Measurements from ENCODE around the gene GDE1. TPM values are rescaled to one million over a fixed set of nuclear protein-coding genes. Genes with fewer than 3 reads are reported as not detected.
"Not testable (repeated sequence)": the region's sequence is repeated elsewhere in the genome, so short reads cannot be mapped to it uniquely, and the experiment has no call there.

The GDE1 gene, protein sequence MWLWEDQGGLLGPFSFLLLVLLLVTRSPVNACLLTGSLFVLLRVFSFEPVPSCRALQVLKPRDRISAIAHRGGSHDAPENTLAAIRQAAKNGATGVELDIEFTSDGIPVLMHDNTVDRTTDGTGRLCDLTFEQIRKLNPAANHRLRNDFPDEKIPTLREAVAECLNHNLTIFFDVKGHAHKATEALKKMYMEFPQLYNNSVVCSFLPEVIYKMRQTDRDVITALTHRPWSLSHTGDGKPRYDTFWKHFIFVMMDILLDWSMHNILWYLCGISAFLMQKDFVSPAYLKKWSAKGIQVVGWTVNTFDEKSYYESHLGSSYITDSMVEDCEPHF
- total RNA-seq, result 10 to 100 TPM; 26.1 to 28.1 (median 26.2) TPM

DNA sequence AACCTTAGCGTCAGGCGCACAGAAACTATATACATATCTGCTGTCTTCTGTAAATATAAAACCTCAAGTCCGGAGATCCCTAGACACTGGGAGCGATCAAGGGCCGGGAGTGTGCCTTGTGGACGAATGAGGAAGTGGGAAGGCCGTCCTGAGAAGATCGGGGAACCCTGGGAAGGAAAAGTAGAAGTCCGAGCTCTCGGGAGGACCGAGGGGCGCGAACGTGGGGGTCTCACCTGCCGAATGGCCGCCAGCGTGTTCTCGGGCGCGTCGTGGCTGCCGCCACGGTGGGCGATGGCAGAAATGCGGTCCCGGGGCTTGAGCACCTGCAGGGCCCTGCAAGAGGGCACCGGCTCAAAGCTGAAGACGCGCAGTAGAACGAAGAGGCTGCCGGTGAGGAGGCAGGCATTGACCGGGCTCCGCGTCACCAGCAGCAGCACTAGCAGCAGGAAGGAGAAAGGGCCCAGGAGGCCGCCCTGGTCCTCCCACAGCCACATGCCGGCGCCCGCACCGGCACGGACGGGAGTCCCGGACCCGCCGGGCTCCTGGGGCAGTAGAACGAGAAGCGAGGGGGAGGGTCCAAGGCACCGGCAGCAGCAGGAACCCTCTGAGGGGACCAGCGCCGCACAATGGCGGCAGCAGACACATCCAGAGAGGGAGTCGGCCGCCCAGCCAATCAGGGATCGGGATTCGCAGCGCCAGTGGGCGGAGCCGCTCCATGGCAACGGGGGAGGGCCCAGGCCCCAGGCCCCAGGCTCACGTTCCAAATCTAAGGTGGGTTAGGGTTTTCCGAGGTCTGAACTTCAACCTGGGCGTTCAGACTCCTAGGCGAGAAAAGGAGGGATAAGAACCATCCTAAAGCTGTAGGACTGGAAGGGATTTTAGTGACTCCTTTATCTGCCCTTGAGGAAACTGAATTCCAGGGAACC lies at the start of gene GDE1:
Gene GDE1 (minus strand): TSS at position 628 of the 926 bp plus-strand sequence. CDS start 134 bp downstream, at position 494.
- H3K27me3 Mint-ChIP-seq (ENCODE audit: low read depth), result no peaks in the 10 kb centered on the region
- peaks cover 58% of the 10 kb centered on the region for H3K4me1 Mint-ChIP-seq (ENCODE audit: low read depth)
- peak; percentile 94 for DNase-seq
- no peaks in the 10 kb centered on the region for H3K9me3 Mint-ChIP-seq
- peaks cover 6% of the 10 kb centered on the region for H3K36me3 Mint-ChIP-seq (ENCODE audit: insufficient read depth)
- ATAC-seq, result peak; percentile 83 to 85
- peak within 1 kb of the TSS; percentile 97 for H3K4me3 Mint-ChIP-seq

DNA sequence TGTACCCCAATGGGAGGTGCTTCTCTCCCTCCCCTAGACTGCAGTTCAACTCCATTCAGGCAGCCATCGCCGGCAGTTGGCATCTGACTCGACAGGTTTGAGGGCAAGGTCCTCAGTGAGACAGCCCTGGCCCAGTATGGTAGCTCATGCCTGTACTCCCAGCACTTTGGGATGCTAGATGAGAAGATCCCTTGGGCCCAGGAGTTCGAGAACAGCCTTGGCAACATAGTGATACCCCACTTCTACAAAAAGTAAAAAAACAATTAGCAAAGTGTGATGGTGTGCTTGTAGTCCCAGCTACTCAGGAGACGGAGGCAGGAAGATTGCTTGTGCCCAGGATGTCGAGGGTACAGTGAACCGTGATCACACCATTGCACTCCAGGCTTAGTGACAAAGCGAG lies 45.7 kb upstream of the GDE1 start:
- ATAC-seq, result no peak
- Mint-ChIP-seq H3K27me3 (ENCODE audit: low read depth) (no peaks in the 10 kb centered on the region), H3K9me3 (peaks cover 5% of the 10 kb centered on the region), H3K4me1 (ENCODE audit: low read depth) (no peaks in the 10 kb centered on the region), H3K4me3 (no peak overlapping the region), H3K36me3 (ENCODE audit: insufficient read depth) (peaks cover 29% of the 10 kb centered on the region)
- DNase-seq, result no peak

DNA sequence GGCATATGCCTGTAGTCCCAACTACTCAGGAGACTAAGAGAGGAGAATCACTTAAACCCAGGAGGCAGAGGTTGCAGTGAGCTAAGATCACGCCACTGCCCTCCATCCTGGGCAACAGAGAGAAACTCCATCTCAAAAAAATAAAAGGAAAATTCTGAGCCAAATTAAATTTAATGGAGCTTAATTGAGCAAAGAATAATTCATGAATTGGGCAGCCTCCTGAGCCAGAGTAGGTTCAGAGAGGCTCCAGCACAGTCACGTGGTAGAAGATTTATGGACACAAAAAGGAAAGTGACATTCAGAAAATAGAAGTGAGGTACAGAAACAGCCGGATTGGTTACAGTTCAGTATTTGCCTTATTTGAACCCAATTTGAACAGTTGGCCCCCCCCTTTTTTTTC lies 44.5 kb upstream of the GDE1 start:
- peaks cover 2% of the 10 kb centered on the region for H3K4me1 Mint-ChIP-seq (ENCODE audit: low read depth)
- H3K4me3 Mint-ChIP-seq, result no peak overlapping the region
- no peak for ATAC-seq
- peaks cover 5% of the 10 kb centered on the region for H3K9me3 Mint-ChIP-seq
- H3K27me3 Mint-ChIP-seq (ENCODE audit: low read depth), result no peaks in the 10 kb centered on the region
- peaks cover 29% of the 10 kb centered on the region for H3K36me3 Mint-ChIP-seq (ENCODE audit: insufficient read depth)
- no peak for DNase-seq

DNA sequence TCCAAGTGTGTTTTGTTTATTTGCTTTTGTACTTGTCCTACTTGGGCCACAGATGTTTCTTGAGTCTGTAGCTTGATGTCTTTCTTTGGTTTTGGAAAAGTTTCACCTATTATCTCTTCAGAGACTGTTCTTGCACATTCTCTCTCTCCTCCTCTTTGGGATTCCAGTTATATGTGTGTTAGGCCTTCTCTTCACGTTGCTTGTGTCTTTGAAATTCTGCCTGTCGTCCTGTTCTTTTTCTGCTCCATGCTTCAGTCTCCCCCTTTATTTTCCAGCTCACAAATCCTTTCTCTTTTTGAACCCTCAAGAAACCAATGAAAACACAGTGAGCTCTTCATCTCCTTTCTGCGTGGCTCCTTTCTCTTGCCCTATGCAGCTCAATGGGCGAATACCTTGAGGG lies 41.5 kb upstream of the GDE1 start:
- DNase-seq, result no peak
- no peak for ATAC-seq
- Mint-ChIP-seq H3K36me3 (ENCODE audit: insufficient read depth) (peaks cover 16% of the 10 kb centered on the region), H3K9me3 (peaks cover 5% of the 10 kb centered on the region), H3K4me3 (no peak overlapping the region), H3K4me1 (ENCODE audit: low read depth) (peaks cover 3% of the 10 kb centered on the region), H3K27me3 (ENCODE audit: low read depth) (no peaks in the 10 kb centered on the region)

- peaks cover 13% of the 10 kb centered on the region for H3K4me1 Mint-ChIP-seq (ENCODE audit: low read depth)
- DNase-seq, result no peak
- ATAC-seq, result no peak
- H3K9me3 Mint-ChIP-seq, result peaks cover 5% of the 10 kb centered on the region
- H3K27me3 Mint-ChIP-seq (ENCODE audit: low read depth), result no peaks in the 10 kb centered on the region
- H3K4me3 Mint-ChIP-seq, result no peak overlapping the region
- H3K36me3 Mint-ChIP-seq (ENCODE audit: insufficient read depth), result peaks cover 6% of the 10 kb centered on the region
Observed at GRCh38 chr16:19560078-19560477, 38.2 kb upstream of the GDE1 start.

DNA sequence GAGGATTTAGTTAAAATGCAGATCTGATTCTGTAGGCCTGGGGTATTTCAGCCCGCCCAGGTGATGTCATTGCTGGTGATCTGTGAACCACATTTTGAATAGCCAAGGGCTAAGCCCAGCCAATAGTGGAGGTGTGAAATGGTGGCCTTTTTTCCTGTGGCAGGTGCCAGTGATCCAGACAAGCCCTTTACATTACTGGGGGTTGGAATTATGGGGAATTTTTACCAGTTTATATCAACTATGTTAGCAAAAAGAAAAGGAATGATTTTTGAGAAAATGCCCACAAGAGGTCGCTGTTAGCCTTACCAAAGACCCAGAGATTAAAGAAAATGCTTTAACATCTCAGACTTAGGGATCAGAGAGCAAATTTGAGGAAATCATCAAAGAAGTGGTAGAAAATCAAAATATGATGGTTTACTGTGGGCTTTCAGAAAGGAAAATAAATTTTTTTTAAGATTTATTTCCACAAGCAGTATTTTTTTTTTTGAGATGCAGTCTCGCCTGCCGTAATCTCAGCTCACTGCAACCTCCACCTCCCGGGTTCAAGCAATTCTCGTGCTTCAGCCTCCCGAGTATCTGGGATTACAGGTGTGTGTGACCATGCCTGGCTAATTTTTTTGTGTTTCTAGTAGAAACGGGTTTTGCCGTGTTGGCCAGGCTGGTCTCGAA lies 37.5 kb upstream of the GDE1 start:
- Mint-ChIP-seq H3K4me3 (no peak overlapping the region), H3K27me3 (ENCODE audit: low read depth) (no peaks in the 10 kb centered on the region), H3K4me1 (ENCODE audit: low read depth) (peaks cover 18% of the 10 kb centered on the region), H3K9me3 (peaks cover 5% of the 10 kb centered on the region), H3K36me3 (ENCODE audit: insufficient read depth) (peaks cover 6% of the 10 kb centered on the region)
- no peak for ATAC-seq
- no peak for DNase-seq

DNA sequence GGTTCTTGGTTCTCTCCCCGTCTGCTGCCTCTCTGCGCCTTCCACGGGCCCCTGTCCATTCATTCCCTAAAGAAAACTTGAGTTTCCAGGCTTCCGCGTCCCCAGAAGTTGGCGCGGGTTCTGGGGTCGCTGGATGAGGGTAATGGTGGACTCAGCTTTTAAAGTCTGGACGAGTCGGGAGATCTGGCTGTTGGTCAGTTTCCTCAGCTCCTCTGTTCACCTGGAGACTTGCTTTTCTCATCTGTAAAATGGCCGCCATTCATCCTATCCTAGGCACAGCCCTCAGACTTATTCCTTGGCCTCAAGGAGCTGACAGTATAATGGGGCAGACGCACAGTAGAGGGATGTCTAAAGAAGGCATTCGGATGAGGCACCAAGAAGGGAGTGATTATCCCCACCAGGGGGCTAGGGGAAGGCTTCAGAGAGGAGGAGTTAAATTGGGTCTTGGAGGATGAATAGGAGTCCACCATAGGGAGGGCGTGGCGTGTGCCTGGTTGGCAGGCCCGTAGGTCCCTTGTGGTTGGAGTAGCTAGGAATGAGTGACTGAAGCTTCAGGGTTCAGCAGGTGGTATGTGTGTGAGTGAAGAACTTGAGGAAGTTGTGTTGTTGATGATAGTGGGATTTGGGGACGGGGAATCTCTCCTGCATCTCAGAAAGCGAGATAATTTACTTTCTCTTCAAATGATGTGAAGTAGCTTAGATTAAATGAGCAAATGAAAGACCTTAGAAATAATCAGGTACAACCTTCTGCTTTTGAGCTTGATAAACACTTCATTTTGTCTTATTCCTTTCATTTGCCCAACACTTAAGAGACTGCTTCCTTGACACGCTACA lies 34.3 kb upstream of the GDE1 start:
- Mint-ChIP-seq H3K36me3 (ENCODE audit: insufficient read depth) (no peaks in the 10 kb centered on the region), H3K4me3 (peak overlapping the region; percentile 88), H3K4me1 (ENCODE audit: low read depth) (peaks cover 18% of the 10 kb centered on the region), H3K9me3 (no peaks in the 10 kb centered on the region), H3K27me3 (ENCODE audit: low read depth) (no peaks in the 10 kb centered on the region)
- DNase-seq (peak; percentile 5), ATAC-seq (peak in 1 of 2 donors; percentile 0)

DNA sequence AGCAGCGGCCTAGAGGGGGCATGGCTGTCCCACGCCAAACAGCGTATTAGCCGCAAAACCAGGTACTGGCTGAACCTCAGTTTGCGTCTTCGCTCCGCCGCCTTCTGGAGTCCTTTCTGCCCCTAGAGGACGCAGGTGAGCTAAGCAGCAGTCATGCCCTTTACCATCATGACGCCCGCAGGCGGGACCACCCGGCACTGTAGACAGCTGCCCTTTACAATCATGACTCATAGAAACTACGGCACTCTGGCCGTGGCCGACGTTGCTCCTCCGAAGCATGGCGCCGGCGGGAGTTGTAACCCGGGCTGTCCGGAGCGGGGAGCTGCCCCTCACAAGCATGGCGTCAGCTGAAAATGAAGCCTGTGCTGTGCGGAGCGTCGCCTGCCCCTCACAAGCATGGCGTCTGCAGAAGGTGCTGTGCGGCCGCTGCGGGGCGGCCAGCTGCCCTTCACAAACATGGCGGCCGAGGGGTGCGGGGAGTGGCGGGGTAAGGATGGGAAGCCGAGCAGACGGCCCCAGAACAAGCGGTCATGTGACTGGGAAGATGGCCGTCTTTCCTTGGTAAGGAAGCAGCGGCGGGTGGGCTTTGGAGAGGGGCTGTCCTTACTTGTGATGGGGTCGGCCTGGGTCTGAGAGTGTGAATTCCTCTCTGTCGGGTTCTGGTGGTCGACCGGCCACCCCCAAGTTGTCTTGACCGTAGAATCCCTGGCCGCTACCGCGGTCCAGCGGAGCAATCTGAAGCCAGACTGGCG lies 33.5 kb upstream of the GDE1 start, which contains the start of gene VPS35L:
Gene VPS35L (plus strand): TSS at position 518 of the 752 bp plus-strand sequence. CDS start 27 bp downstream, at position 545.
- Mint-ChIP-seq H3K9me3 (no peaks in the 10 kb centered on the region), H3K4me1 (ENCODE audit: low read depth) (peaks cover 18% of the 10 kb centered on the region), H3K36me3 (ENCODE audit: insufficient read depth) (no peaks in the 10 kb centered on the region), H3K4me3 (peak within 1 kb of the TSS; percentile 88), H3K27me3 (ENCODE audit: low read depth) (no peaks in the 10 kb centered on the region)
- ATAC-seq (peak; percentile 98), DNase-seq (peak; percentile 97)

GRCh38 chr16:19549673-19550072 lies 27.8 kb upstream of the GDE1 start:
- no peaks in the 10 kb centered on the region for H3K9me3 Mint-ChIP-seq
- no peak for ATAC-seq

GRCh38 chr16:19548144-19548543 lies 26.2 kb upstream of the GDE1 start:
- Mint-ChIP-seq H3K4me3 (no peak overlapping the region), H3K4me1 (ENCODE audit: low read depth) (no peaks in the 10 kb centered on the region), H3K36me3 (ENCODE audit: insufficient read depth) (peaks cover 12% of the 10 kb centered on the region), H3K27me3 (ENCODE audit: low read depth) (no peaks in the 10 kb centered on the region), H3K9me3 (no peaks in the 10 kb centered on the region)
- ATAC-seq, result no peak
- no peak for DNase-seq

More at GRCh38 chr16:19549673-19550072, 27.8 kb upstream of the GDE1 start:
- H3K4me1 Mint-ChIP-seq (ENCODE audit: low read depth), result peaks cover 4% of the 10 kb centered on the region
- H3K27me3 Mint-ChIP-seq (ENCODE audit: low read depth), result no peaks in the 10 kb centered on the region
- H3K36me3 Mint-ChIP-seq (ENCODE audit: insufficient read depth), result no peaks in the 10 kb centered on the region
- no peak for DNase-seq
- H3K4me3 Mint-ChIP-seq, result no peak overlapping the region

DNA sequence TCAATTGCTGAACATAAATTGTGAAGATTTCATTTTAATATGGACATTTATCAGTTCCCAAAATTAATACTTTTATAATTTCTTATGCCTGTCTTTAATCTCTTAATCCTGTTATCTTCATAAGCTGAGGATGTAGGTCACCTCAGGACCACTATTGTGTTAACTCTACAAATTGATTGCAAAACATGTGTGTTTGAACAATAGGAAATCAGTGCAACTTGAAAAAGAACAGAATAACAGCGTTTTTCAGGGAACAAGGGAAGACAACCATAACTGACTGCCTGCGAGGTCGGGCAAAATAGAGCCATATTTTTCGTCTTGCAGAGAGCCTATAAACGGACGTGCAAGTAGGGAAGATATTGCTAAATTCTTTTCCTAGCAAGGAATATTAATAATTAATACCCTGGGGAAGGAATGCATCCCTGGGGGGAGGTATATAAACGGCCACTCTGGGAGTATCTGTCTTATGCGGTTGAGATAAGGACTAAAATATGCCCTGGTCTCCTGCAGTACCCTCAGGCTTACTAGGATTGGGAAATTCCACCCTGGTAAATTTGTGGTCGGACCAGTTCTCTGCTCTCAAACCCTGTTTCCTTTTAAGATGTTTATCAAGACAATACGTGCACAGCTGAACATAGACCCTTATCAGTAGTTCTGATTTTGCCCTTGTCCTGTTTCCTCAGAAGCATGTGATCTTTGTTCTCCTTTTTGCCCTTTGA lies 21.5 kb upstream of the GDE1 start:
- not testable (repeated sequence) for H3K4me3 Mint-ChIP-seq; DNase-seq; H3K27me3 Mint-ChIP-seq (ENCODE audit: low read depth); ATAC-seq; H3K9me3 Mint-ChIP-seq; H3K4me1 Mint-ChIP-seq (ENCODE audit: low read depth)
- H3K36me3 Mint-ChIP-seq (ENCODE audit: insufficient read depth), result peaks cover 32% of the 10 kb centered on the region

DNA sequence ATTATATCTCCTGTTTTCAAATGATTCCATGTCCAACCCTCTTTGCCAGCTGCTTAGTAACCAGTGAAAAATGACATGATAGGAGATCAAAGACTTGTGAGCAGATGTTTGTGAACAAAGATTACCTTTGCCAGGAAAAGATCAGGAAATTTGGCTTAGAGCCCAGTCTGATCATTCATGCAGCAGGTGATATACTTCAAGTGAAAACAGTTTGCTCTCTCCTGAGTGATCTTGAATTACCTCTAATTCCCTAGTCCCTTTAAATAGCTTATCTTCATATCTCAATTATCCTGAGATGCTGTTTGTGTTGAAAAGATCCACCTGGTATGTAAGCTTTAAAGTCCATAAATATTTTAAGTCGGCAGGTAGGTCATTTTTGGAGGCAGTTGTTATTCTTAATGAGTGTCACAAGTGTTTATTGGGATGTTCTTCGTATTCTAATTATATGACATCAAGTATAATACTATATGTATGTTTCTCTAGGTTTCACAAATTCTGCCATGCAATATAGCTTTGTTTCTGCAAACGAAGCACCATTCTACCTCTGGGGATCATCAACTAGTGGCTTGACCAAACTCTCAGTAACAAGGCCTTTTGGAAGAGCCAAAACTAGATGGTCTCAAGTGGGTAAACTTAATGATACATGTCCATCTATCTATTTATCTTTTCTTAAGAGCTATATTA lies 20.4 kb upstream of the GDE1 start:
- H3K36me3 Mint-ChIP-seq (ENCODE audit: insufficient read depth), result peaks cover 32% of the 10 kb centered on the region
- no peaks in the 10 kb centered on the region for H3K4me1 Mint-ChIP-seq (ENCODE audit: low read depth)
- H3K27me3 Mint-ChIP-seq (ENCODE audit: low read depth), result no peaks in the 10 kb centered on the region
- ATAC-seq, result no peak
- H3K9me3 Mint-ChIP-seq, result no peaks in the 10 kb centered on the region
- no peak overlapping the region for H3K4me3 Mint-ChIP-seq
- DNase-seq, result no peak
